Stimulated activated effector memory CD8-positive, alpha-beta T cell treated with anti-CD3 and anti-CD28 coated beads, Interleukin-12 subunit alpha, Interleukin-12 subunit beta, amount 100 ng/mL, for 72 hours (primary cell): ENCODE data around the gene NRXN2.

Experiments used
- ATAC-seq: fragments of 150-1000 bp; cut with Tn5 transposase; 2 replicates; pipeline ENCODE4 v1.10.0; 2021
- DNase-seq, 2 donors: peaks; one replicate each; pipeline ENCODE4 v3.0.0; 2021 to 2022; ENCODE audit warnings: low spot score in 2 of 2
- H3K27ac Mint-ChIP-seq: one replicate; pipeline ENCODE4 v1.8.0; 2022; ENCODE audit warnings: mild to moderate bottlenecking, mixed read lengths
- H3K36me3 Mint-ChIP-seq: one replicate; pipeline ENCODE4 v1.8.0; 2022; ENCODE audit warnings: mild to moderate bottlenecking, mixed read lengths
- H3K4me1 Mint-ChIP-seq: one replicate; pipeline ENCODE4 v1.8.0; 2022; ENCODE audit warnings: mixed read lengths
- H3K4me3 Mint-ChIP-seq: one replicate; pipeline ENCODE4 v1.8.0; 2022; ENCODE audit warnings: mild to moderate bottlenecking, mixed read lengths
- H3K9me3 Mint-ChIP-seq: one replicate; pipeline ENCODE4 v1.8.0; 2022; ENCODE audit warnings: mixed read lengths

Gene NRXN2

GRCh38 chr11:64753019-64753379 lies 30.0 kb upstream of the NRXN2 start:
- Mint-ChIP-seq H3K9me3 (no peaks in the 10 kb centered on the region), H3K36me3 (peaks cover 9% of the 10 kb centered on the region), H3K4me3 (no peak overlapping the region), H3K4me1 (peaks cover 31% of the 10 kb centered on the region), H3K27ac (no peak overlapping the region)
- DNase-seq: no peak
- ATAC-seq: no peak

- H3K4me3 Mint-ChIP-seq: no peak overlapping the region
- H3K4me1 Mint-ChIP-seq: peaks cover 31% of the 10 kb centered on the region
- no peaks in the 10 kb centered on the region for H3K9me3 Mint-ChIP-seq
- ATAC-seq (no peak), DNase-seq (no peak)
- H3K27ac Mint-ChIP-seq: no peak overlapping the region
- H3K36me3 Mint-ChIP-seq: peaks cover 9% of the 10 kb centered on the region
These were observed 29.4 kb upstream of the NRXN2 start for GRCh38 chr11:64752175-64752970.

- Mint-ChIP-seq H3K36me3 (peaks cover 9% of the 10 kb centered on the region), H3K4me3 (no peak overlapping the region), H3K4me1 (peaks cover 31% of the 10 kb centered on the region), H3K27ac (no peak overlapping the region), H3K9me3 (no peaks in the 10 kb centered on the region)
- ATAC-seq: no peak
- DNase-seq: no peak
These were observed 28.6 kb upstream of the NRXN2 start for GRCh38 chr11:64751580-64751979.

- Mint-ChIP-seq H3K9me3 (no peaks in the 10 kb centered on the region), H3K27ac (peak overlapping the region; percentile 63)
These were observed 28.1 kb upstream of the NRXN2 start for GRCh38 chr11:64751136-64751535.

GRCh38 chr11:64750361-64751054 lies 27.5 kb upstream of the NRXN2 start:
- ATAC-seq (no peak), DNase-seq (no peak)
- Mint-ChIP-seq H3K27ac (peak overlapping the region; percentile 63), H3K9me3 (no peaks in the 10 kb centered on the region), H3K4me1 (peaks cover 39% of the 10 kb centered on the region), H3K4me3 (no peak overlapping the region), H3K36me3 (peaks cover 10% of the 10 kb centered on the region)

More at GRCh38 chr11:64751136-64751535, 28.1 kb upstream of the NRXN2 start:
- peaks cover 33% of the 10 kb centered on the region for H3K4me1 Mint-ChIP-seq
- peaks cover 9% of the 10 kb centered on the region for H3K36me3 Mint-ChIP-seq
- no peak for ATAC-seq
- no peak overlapping the region for H3K4me3 Mint-ChIP-seq
- DNase-seq: no peak

GRCh38 chr11:64747961-64748665 lies 25.1 kb upstream of the NRXN2 start:
- peaks cover 24% of the 10 kb centered on the region for H3K36me3 Mint-ChIP-seq
- H3K27ac Mint-ChIP-seq: peak overlapping the region; percentile 46
- ATAC-seq (no peak), DNase-seq (no peak)
- no peak overlapping the region for H3K4me3 Mint-ChIP-seq
- H3K4me1 Mint-ChIP-seq: peaks cover 49% of the 10 kb centered on the region
- H3K9me3 Mint-ChIP-seq: no peaks in the 10 kb centered on the region

- Mint-ChIP-seq H3K27ac (no peak overlapping the region), H3K36me3 (peaks cover 24% of the 10 kb centered on the region), H3K4me1 (peaks cover 47% of the 10 kb centered on the region), H3K9me3 (no peaks in the 10 kb centered on the region), H3K4me3 (peak overlapping the region; percentile 91)
- no peak for ATAC-seq
- no peak for DNase-seq
These were observed 23.5 kb upstream of the NRXN2 start for GRCh38 chr11:64746486-64746885.

- Mint-ChIP-seq H3K4me3 (peak overlapping the region; percentile 91), H3K36me3 (peaks cover 24% of the 10 kb centered on the region), H3K27ac (peak overlapping the region; percentile 79), H3K9me3 (no peaks in the 10 kb centered on the region), H3K4me1 (peaks cover 48% of the 10 kb centered on the region)
- peak; percentile 53 to 88 for DNase-seq
- peak; percentile 54 for ATAC-seq
These were observed 22.7 kb upstream of the NRXN2 start for GRCh38 chr11:64745521-64746328.

GRCh38 chr11:64745189-64745520 lies 22.2 kb upstream of the NRXN2 start:
- ATAC-seq (peak; percentile 3), DNase-seq (peak; percentile 37 to 81)
- H3K36me3 Mint-ChIP-seq: peaks cover 24% of the 10 kb centered on the region
- H3K4me1 Mint-ChIP-seq: peaks cover 48% of the 10 kb centered on the region
- H3K27ac Mint-ChIP-seq: peak overlapping the region; percentile 79
- H3K4me3 Mint-ChIP-seq: peak overlapping the region; percentile 91
- no peaks in the 10 kb centered on the region for H3K9me3 Mint-ChIP-seq

- peak overlapping the region; percentile 92 for H3K4me3 Mint-ChIP-seq
- ATAC-seq: no peak
- H3K36me3 Mint-ChIP-seq: peaks cover 21% of the 10 kb centered on the region
- H3K9me3 Mint-ChIP-seq: no peaks in the 10 kb centered on the region
- peaks cover 47% of the 10 kb centered on the region for H3K4me1 Mint-ChIP-seq
- H3K27ac Mint-ChIP-seq: peak overlapping the region; percentile 84
- no peak for DNase-seq
These were observed 21.7 kb upstream of the NRXN2 start for GRCh38 chr11:64744544-64745188.

GRCh38 chr11:64743591-64744543 lies 20.9 kb upstream of the NRXN2 start, which contains the start of gene RASGRP2:
Gene RASGRP2, minus strand, starts transcription at chr11:64744142. Its CDS starts 1,276 bp downstream, at chr11:64742866.
- ATAC-seq (peak; percentile 60), DNase-seq (peak; percentile 79 to 93)
- H3K4me3 Mint-ChIP-seq: peak within 1 kb of the TSS; percentile 92
- H3K27ac Mint-ChIP-seq: peak within 1 kb of the TSS; percentile 84
- H3K9me3 Mint-ChIP-seq: no peaks in the 10 kb centered on the region
- H3K4me1 Mint-ChIP-seq: peaks cover 47% of the 10 kb centered on the region
- peaks cover 21% of the 10 kb centered on the region for H3K36me3 Mint-ChIP-seq

- Mint-ChIP-seq H3K9me3 (no peaks in the 10 kb centered on the region), H3K4me3 (peak overlapping the region; percentile 92), H3K27ac (no peak overlapping the region), H3K4me1 (peaks cover 47% of the 10 kb centered on the region), H3K36me3 (peaks cover 27% of the 10 kb centered on the region)
- ATAC-seq (peak; percentile 60), DNase-seq (peak; percentile 90 to 94)
These were observed 20.0 kb upstream of the NRXN2 start for GRCh38 chr11:64742889-64743590.
